Measurements from ENCODE around the gene TRMT11. TPM values are rescaled to one million over a fixed set of nuclear protein-coding genes. Genes with fewer than 3 reads are reported as not detected.

TRMT11 gene
- total RNA-seq, 2 experiments from 2014 or later = 21.6 to 22.5 TPM

DNA sequence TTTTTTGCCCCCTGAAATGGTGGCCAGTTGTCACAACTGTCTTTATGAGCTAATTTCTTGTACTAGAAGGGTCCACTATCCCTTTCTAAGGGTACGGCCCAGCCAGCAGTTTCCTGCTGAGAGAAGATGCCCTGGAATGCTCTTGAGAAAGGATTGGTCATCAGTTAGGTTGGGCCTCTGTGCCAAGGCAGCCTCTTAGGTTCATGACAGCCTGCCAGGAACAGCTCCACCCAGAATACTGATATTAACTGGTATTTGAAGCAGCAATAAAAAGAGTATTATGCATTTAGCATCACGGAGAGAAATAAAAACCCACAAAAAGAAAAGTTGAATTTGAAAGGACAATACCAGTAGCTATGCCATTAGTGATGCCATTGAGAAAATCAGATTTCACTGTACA is 38.7 kb upstream of the TRMT11 start:
- no peaks in the 10 kb centered on the region for H3K4me1 ChIP-seq (ENCODE audit: insufficient read depth, low read length)
- Mint-ChIP-seq H3K27ac (no peak overlapping the region), H3K27me3 (no peaks in the 10 kb centered on the region), H3K4me3 (no peak overlapping the region), H3K4me1 (ENCODE audit: low read depth) (peaks cover 7% of the 10 kb centered on the region), H3K36me3 (ENCODE audit: low read depth) (no peaks in the 10 kb centered on the region), H3K9me3 (no peaks in the 10 kb centered on the region)
- no peaks in the 10 kb centered on the region for H3K9me3 ChIP-seq (ENCODE audit: control insufficient read depth in 1 of 2, insufficient read depth in 1 of 2, low read length in 2 of 2)
- no peak overlapping the region for H3K27ac ChIP-seq (ENCODE audit: low read depth in 1 of 2, low read length in 2 of 2)
- ATAC-seq (ENCODE audit: poor library complexity) (no peak), DNase-seq (no peak)
- no peak overlapping the region for H3K4me3 ChIP-seq (ENCODE audit: low read length)
- H3K36me3 ChIP-seq (ENCODE audit: insufficient read depth, low read length) = no peaks in the 10 kb centered on the region
- CTCF ChIA-PET = interaction anchor here (0.8 to 1.7 kb wide), 2 partner anchors 9 to 42 kb away, joined by 3 to 7 read pairs; partner anchors contain the start of gene HINT3
- no peaks in the 10 kb centered on the region for H3K27me3 ChIP-seq (ENCODE audit: control insufficient read depth in 1 of 2, insufficient read depth in 2 of 2, low read length in 2 of 2)
- POLR2A ChIA-PET = interaction anchor here (1.5 kb wide), 1 partner anchor 9 kb away, joined by 4 read pairs; the partner anchor contains the start of gene HINT3
- intact Hi-C loops (cut with DNase I, micrococcal nuclease) = no loop called here
- no peak for TF ChIP-seq CTCF (IDR thresholded peaks at IDR 0.05)

GRCh38 chr6:125948455-125948854 is 37.9 kb upstream of the TRMT11 start:
- no peak overlapping the region for H3K27ac Mint-ChIP-seq
- no peaks in the 10 kb centered on the region for H3K36me3 Mint-ChIP-seq (ENCODE audit: low read depth)
- intact Hi-C loops (cut with DNase I, micrococcal nuclease) = no loop called here

GRCh38 chr6:125949069-125949468 is 37.3 kb upstream of the TRMT11 start:
- H3K27ac Mint-ChIP-seq = no peak overlapping the region
- no peaks in the 10 kb centered on the region for H3K4me1 Mint-ChIP-seq (ENCODE audit: low read depth)
- H3K4me3 Mint-ChIP-seq = no peak overlapping the region
- no peaks in the 10 kb centered on the region for H3K36me3 Mint-ChIP-seq (ENCODE audit: low read depth)
- H3K9me3 Mint-ChIP-seq = no peaks in the 10 kb centered on the region
- CTCF ChIA-PET = no interaction called here
- no peaks in the 10 kb centered on the region for H3K27me3 Mint-ChIP-seq
- no peak overlapping the region for H3K4me3 ChIP-seq (ENCODE audit: low read length)
- intact Hi-C loops (cut with DNase I, micrococcal nuclease) = no loop called here
- H3K36me3 ChIP-seq (ENCODE audit: insufficient read depth, low read length) = no peaks in the 10 kb centered on the region
- no peak for TF ChIP-seq CTCF (IDR thresholded peaks at IDR 0.05)
- H3K27ac ChIP-seq (ENCODE audit: low read depth in 1 of 2, low read length in 2 of 2) = no peak overlapping the region
- DNase-seq (no peak), ATAC-seq (ENCODE audit: poor library complexity) (no peak)
- no peaks in the 10 kb centered on the region for H3K27me3 ChIP-seq (ENCODE audit: control insufficient read depth in 1 of 2, insufficient read depth in 2 of 2, low read length in 2 of 2)
- H3K9me3 ChIP-seq (ENCODE audit: control insufficient read depth in 1 of 2, insufficient read depth in 1 of 2, low read length in 2 of 2) = no peaks in the 10 kb centered on the region
- POLR2A ChIA-PET = no interaction called here
- no peaks in the 10 kb centered on the region for H3K4me1 ChIP-seq (ENCODE audit: insufficient read depth, low read length)

More at GRCh38 chr6:125948455-125948854, 37.9 kb upstream of the TRMT11 start:
- Histone ChIP-seq H3K27me3 (ENCODE audit: control insufficient read depth in 1 of 2, insufficient read depth in 2 of 2, low read length in 2 of 2) (no peaks in the 10 kb centered on the region), H3K27ac (ENCODE audit: low read depth in 1 of 2, low read length in 2 of 2) (no peak overlapping the region), H3K4me3 (ENCODE audit: low read length) (no peak overlapping the region), H3K36me3 (ENCODE audit: insufficient read depth, low read length) (no peaks in the 10 kb centered on the region), H3K9me3 (ENCODE audit: control insufficient read depth in 1 of 2, insufficient read depth in 1 of 2, low read length in 2 of 2) (no peaks in the 10 kb centered on the region), H3K4me1 (ENCODE audit: insufficient read depth, low read length) (no peaks in the 10 kb centered on the region)
- no peaks in the 10 kb centered on the region for H3K27me3 Mint-ChIP-seq
- ChIA-PET CTCF (interaction anchor here (0.8 to 1.7 kb wide), 2 partner anchors 8 to 42 kb away, joined by 3 to 7 read pairs; partner anchors contain the start of gene HINT3), POLR2A (no interaction called here)
- H3K4me1 Mint-ChIP-seq (ENCODE audit: low read depth) = peaks cover 6% of the 10 kb centered on the region
- ATAC-seq (ENCODE audit: poor library complexity) = no peak
- H3K4me3 Mint-ChIP-seq = no peak overlapping the region
- H3K9me3 Mint-ChIP-seq = no peaks in the 10 kb centered on the region
- TF ChIP-seq CTCF (IDR thresholded peaks at IDR 0.05) = no peak
- no peak for DNase-seq
